Ureter (tissue), 1 donor: ENCODE measurements around the gene SPTLC1. TPM values are rescaled to one million over a fixed set of nuclear protein-coding genes. Genes with fewer than 3 reads are reported as not detected.
"Not testable (repeated sequence)": the region's sequence is repeated elsewhere in the genome, so short reads cannot be mapped to it uniquely, and the experiment has no call there.

Source experiments
- DNase-seq: peaks from one replicate; pipeline ENCODE4 v3.0.0-alpha.2; 2020; ENCODE audit warnings: low spot score
- total RNA-seq: library from RNA; stranded (reverse); gene quantifications from one replicate; pipeline ENCODE4 v1.2.4, GENCODE V29; 2023
- donor health status: DM: yes; HTN: yes; CAD: no.

Gene SPTLC1
- total RNA-seq, 1 donor from 2014 or later, result 77.7 TPM

GRCh38 chr9:92033307-92033706, 81.9 kb downstream of the SPTLC1 start:
- DNase-seq, result no peak

- no peak for DNase-seq
Observed at GRCh38 chr9:92032891-92033290, 82.3 kb downstream of the SPTLC1 start.

GRCh38 chr9:92030367-92030766, 84.8 kb downstream of the SPTLC1 start:
- no peak for DNase-seq

GRCh38 chr9:92029553-92029952, 85.7 kb downstream of the SPTLC1 start:
- DNase-seq, result no peak

- DNase-seq, result no peak
Observed at GRCh38 chr9:92026206-92027002, 88.8 kb downstream of the SPTLC1 start.

- not testable (repeated sequence) for DNase-seq
Observed at GRCh38 chr9:92021785-92022541, 93.2 kb downstream of the SPTLC1 start.

GRCh38 chr9:92019658-92020057, 95.6 kb downstream of the SPTLC1 start:
- no peak for DNase-seq

GRCh38 chr9:92010705-92011536, 104.3 kb downstream of the SPTLC1 start:
- DNase-seq, result no peak

GRCh38 chr9:92010253-92010652, 105.0 kb downstream of the SPTLC1 start:
- not testable (repeated sequence) for DNase-seq

GRCh38 chr9:92008041-92008440, 107.2 kb downstream of the SPTLC1 start:
- DNase-seq, result no peak

GRCh38 chr9:92004045-92004392, 111.2 kb downstream of the SPTLC1 start:
- no peak for DNase-seq

- DNase-seq, result no peak
Observed at GRCh38 chr9:92003308-92004044, 111.7 kb downstream of the SPTLC1 start.

- not testable (repeated sequence) for DNase-seq
Observed at GRCh38 chr9:92001948-92002347, 113.3 kb downstream of the SPTLC1 start.

- DNase-seq, result no peak
Observed at GRCh38 chr9:92001244-92001643, 114.0 kb downstream of the SPTLC1 start.

GRCh38 chr9:91995000-91995655, 120.1 kb downstream of the SPTLC1 start:
- DNase-seq, result no peak

GRCh38 chr9:91994422-91994821, 120.8 kb downstream of the SPTLC1 start:
- no peak for DNase-seq

GRCh38 chr9:91992461-91993041, 122.7 kb downstream of the SPTLC1 start:
- no peak for DNase-seq

GRCh38 chr9:91991721-91992341, 123.4 kb downstream of the SPTLC1 start:
- DNase-seq, result no peak

- DNase-seq, result no peak
Observed at GRCh38 chr9:91986248-91986647, 129.0 kb downstream of the SPTLC1 start.

GRCh38 chr9:91985692-91986091, 129.5 kb downstream of the SPTLC1 start:
- DNase-seq, result no peak
